OCI-LY3 (cell line): ENCODE measurements around the gene MED13L.

ENCODE experiments used
- EZH2phosphoT487 ChIP-seq: fragments of 200-600 bp; shearing (Covaris generic); IDR thresholded peaks from 2 replicates; pipeline ENCODE4 v1.6.1; 2018; ENCODE audit warnings: antibody characterized with exemption, mixed run types, low read depth
- TF ChIP-seq, protein P1 (sequence below): fragments of 200-600, 300-600 bp; sonication (generic); IDR thresholded peaks from 2 replicates; pipeline ENCODE4 v1.5.1; 2014; ENCODE audit warnings: antibody characterized with exemption, low read length, low read depth

DNA sequence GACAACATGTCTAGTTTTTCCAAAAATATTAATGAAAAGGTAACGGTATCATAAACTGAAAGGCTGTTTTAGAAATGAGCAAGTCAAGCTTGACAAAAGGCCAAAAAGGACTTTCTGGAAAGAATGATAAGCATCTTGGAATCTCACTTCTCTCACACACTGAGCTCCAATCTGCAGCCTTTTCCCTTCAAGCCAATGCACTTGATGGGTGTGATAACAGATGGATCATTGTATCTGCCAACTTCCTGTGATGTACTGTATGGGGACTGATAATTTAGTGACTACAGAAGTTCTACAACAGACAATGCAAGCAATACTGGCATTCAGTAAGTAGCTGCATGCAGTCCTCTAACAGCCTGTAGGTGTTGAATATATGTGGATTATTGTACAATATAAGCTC is 147.1 kb downstream of the MED13L start:
- TF ChIP-seq, protein P1, sequence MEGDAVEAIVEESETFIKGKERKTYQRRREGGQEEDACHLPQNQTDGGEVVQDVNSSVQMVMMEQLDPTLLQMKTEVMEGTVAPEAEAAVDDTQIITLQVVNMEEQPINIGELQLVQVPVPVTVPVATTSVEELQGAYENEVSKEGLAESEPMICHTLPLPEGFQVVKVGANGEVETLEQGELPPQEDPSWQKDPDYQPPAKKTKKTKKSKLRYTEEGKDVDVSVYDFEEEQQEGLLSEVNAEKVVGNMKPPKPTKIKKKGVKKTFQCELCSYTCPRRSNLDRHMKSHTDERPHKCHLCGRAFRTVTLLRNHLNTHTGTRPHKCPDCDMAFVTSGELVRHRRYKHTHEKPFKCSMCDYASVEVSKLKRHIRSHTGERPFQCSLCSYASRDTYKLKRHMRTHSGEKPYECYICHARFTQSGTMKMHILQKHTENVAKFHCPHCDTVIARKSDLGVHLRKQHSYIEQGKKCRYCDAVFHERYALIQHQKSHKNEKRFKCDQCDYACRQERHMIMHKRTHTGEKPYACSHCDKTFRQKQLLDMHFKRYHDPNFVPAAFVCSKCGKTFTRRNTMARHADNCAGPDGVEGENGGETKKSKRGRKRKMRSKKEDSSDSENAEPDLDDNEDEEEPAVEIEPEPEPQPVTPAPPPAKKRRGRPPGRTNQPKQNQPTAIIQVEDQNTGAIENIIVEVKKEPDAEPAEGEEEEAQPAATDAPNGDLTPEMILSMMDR, result no peak
- no peak for TF ChIP-seq EZH2phosphoT487
